ENCODE data around the gene C15orf62.

The C15orf62 gene

GRCh38 chr15:40766194-40766815, 3.5 kb upstream of the C15orf62 start:
- no peak for TF ChIP-seq CTCF (IDR thresholded peaks at IDR 0.05; ENCODE audit: low read depth, low read length)
- no peak for DNase-seq (ENCODE audit: extremely low read depth, low read depth)

GRCh38 chr15:40766906-40767837, 2.6 kb upstream of the C15orf62 start:
- DNase-seq (ENCODE audit: extremely low read depth, low read depth) = no peak
- no peak for TF ChIP-seq CTCF (IDR thresholded peaks at IDR 0.05; ENCODE audit: low read depth, low read length)

GRCh38 chr15:40767838-40768500, 1.8 kb upstream of the C15orf62 start:
- TF ChIP-seq CTCF (IDR thresholded peaks at IDR 0.05; ENCODE audit: low read depth, low read length) = no peak
- no peak for DNase-seq (ENCODE audit: extremely low read depth, low read depth)

- no peak for TF ChIP-seq CTCF (IDR thresholded peaks at IDR 0.05; ENCODE audit: low read depth, low read length)
- DNase-seq (ENCODE audit: extremely low read depth, low read depth) = no peak
Measured at GRCh38 chr15:40768521-40769273, 1.1 kb upstream of the C15orf62 start.

- no peak for DNase-seq (ENCODE audit: extremely low read depth, low read depth)
- TF ChIP-seq CTCF (IDR thresholded peaks at IDR 0.05; ENCODE audit: low read depth, low read length) = no peak
Measured at GRCh38 chr15:40770147-40770721, 454 bp downstream of the C15orf62 start.

- DNase-seq (ENCODE audit: extremely low read depth, low read depth) = no peak
- TF ChIP-seq CTCF (IDR thresholded peaks at IDR 0.05; ENCODE audit: low read depth, low read length) = no peak
Measured at GRCh38 chr15:40771242-40771641, 1.5 kb downstream of the C15orf62 start.
